ENCODE results near the gene SLC4A3.
"Not testable (repeated sequence)": the region's sequence is repeated elsewhere in the genome, so short reads cannot be mapped to it uniquely, and the experiment has no call there.

The SLC4A3 gene

GRCh38 chr2:219675221-219675620 lies 47.8 kb downstream of the SLC4A3 start:
- Histone ChIP-seq H3K4me3 (ENCODE audit: low read depth in 1 of 2, low read length in 2 of 2) (no peak overlapping the region), H3K27ac (ENCODE audit: low read depth, low read length) (no peak overlapping the region), H3K4me1 (ENCODE audit: control insufficient read depth in 1 of 2, insufficient read depth in 2 of 2, low read length in 2 of 2) (no peaks in the 10 kb centered on the region), H3K27me3 (ENCODE audit: control insufficient read depth in 1 of 2, insufficient read depth in 2 of 2, low read length in 2 of 2) (peaks cover 0 to 9% of the 10 kb centered on the region in 2 donors), H3K9me3 (ENCODE audit: control insufficient read depth in 1 of 2, low read length in 2 of 2) (no peaks in the 10 kb centered on the region), H3K36me3 (ENCODE audit: control insufficient read depth in 1 of 2, insufficient read depth in 2 of 2, low read length in 2 of 2) (no peaks in the 10 kb centered on the region), H3K9ac (ENCODE audit: low read depth in 1 of 2, low read length in 2 of 2) (no peak overlapping the region)

DNA sequence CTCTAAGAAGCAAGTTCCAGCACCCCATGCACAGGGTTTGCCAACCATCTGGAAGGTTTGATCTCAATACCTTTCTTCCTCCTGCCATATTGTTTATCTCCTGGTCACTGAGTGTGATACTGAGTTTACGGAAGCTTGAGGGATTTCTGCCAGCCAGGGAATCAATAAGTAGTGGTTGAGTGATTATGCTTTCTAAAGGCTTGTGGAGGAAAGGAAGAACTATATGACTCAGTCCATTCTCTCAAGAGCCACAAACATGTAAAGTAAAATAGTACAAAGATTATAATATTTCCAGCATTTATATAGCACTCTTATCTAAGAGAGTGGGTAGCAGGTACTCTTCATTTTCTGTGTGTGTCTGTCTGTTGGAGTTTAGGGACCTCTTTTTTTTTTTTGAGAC lies 49.2 kb downstream of the SLC4A3 start:
- Histone ChIP-seq H3K9ac (ENCODE audit: low read depth in 1 of 2, low read length in 2 of 2) (no peak overlapping the region), H3K27ac (ENCODE audit: low read depth, low read length) (no peak overlapping the region), H3K4me3 (ENCODE audit: low read depth in 1 of 2, low read length in 2 of 2) (no peak overlapping the region), H3K4me1 (ENCODE audit: control insufficient read depth in 1 of 2, insufficient read depth in 2 of 2, low read length in 2 of 2) (no peaks in the 10 kb centered on the region), H3K9me3 (ENCODE audit: control insufficient read depth in 1 of 2, low read length in 2 of 2) (no peaks in the 10 kb centered on the region), H3K36me3 (ENCODE audit: control insufficient read depth in 1 of 2, insufficient read depth in 2 of 2, low read length in 2 of 2) (no peaks in the 10 kb centered on the region), H3K27me3 (ENCODE audit: control insufficient read depth in 1 of 2, insufficient read depth in 2 of 2, low read length in 2 of 2) (peaks cover 0 to 9% of the 10 kb centered on the region in 2 donors)

GRCh38 chr2:219679041-219679440 lies 51.6 kb downstream of the SLC4A3 start:
- H3K9ac ChIP-seq (ENCODE audit: low read depth in 1 of 2, low read length in 2 of 2): no peak overlapping the region
- H3K4me1 ChIP-seq (ENCODE audit: control insufficient read depth in 1 of 2, insufficient read depth in 2 of 2, low read length in 2 of 2): no peaks in the 10 kb centered on the region

GRCh38 chr2:219679571-219679970 lies 52.1 kb downstream of the SLC4A3 start:
- no peak overlapping the region for H3K4me3 ChIP-seq (ENCODE audit: low read depth in 1 of 2, low read length in 2 of 2)
- H3K36me3 ChIP-seq (ENCODE audit: control insufficient read depth in 1 of 2, insufficient read depth in 2 of 2, low read length in 2 of 2): no peaks in the 10 kb centered on the region
- no peaks in the 10 kb centered on the region for H3K4me1 ChIP-seq (ENCODE audit: control insufficient read depth in 1 of 2, insufficient read depth in 2 of 2, low read length in 2 of 2)
- H3K27ac ChIP-seq (ENCODE audit: low read depth, low read length): no peak overlapping the region
- no peaks in the 10 kb centered on the region for H3K9me3 ChIP-seq (ENCODE audit: control insufficient read depth in 1 of 2, low read length in 2 of 2)
- no peak overlapping the region for H3K9ac ChIP-seq (ENCODE audit: low read depth in 1 of 2, low read length in 2 of 2)
- H3K27me3 ChIP-seq (ENCODE audit: control insufficient read depth in 1 of 2, insufficient read depth in 2 of 2, low read length in 2 of 2): peaks cover 0 to 10% of the 10 kb centered on the region in 2 donors

More at GRCh38 chr2:219679041-219679440, 51.6 kb downstream of the SLC4A3 start:
- Histone ChIP-seq H3K27ac (ENCODE audit: low read depth, low read length) (no peak overlapping the region), H3K4me3 (ENCODE audit: low read depth in 1 of 2, low read length in 2 of 2) (no peak overlapping the region), H3K36me3 (ENCODE audit: control insufficient read depth in 1 of 2, insufficient read depth in 2 of 2, low read length in 2 of 2) (no peaks in the 10 kb centered on the region), H3K9me3 (ENCODE audit: control insufficient read depth in 1 of 2, low read length in 2 of 2) (no peaks in the 10 kb centered on the region), H3K27me3 (ENCODE audit: control insufficient read depth in 1 of 2, insufficient read depth in 2 of 2, low read length in 2 of 2) (peaks cover 0 to 10% of the 10 kb centered on the region in 2 donors)

GRCh38 chr2:219680958-219681693 lies 53.7 kb downstream of the SLC4A3 start:
- no peaks in the 10 kb centered on the region for H3K36me3 ChIP-seq (ENCODE audit: control insufficient read depth in 1 of 2, insufficient read depth in 2 of 2, low read length in 2 of 2)
- H3K9ac ChIP-seq (ENCODE audit: low read depth in 1 of 2, low read length in 2 of 2): no peak overlapping the region
- no peak overlapping the region for H3K4me3 ChIP-seq (ENCODE audit: low read depth in 1 of 2, low read length in 2 of 2)
- no peak overlapping the region for H3K27ac ChIP-seq (ENCODE audit: low read depth, low read length)
- peaks cover 0 to 7% of the 10 kb centered on the region in 2 donors for H3K27me3 ChIP-seq (ENCODE audit: control insufficient read depth in 1 of 2, insufficient read depth in 2 of 2, low read length in 2 of 2)
- no peaks in the 10 kb centered on the region for H3K9me3 ChIP-seq (ENCODE audit: control insufficient read depth in 1 of 2, low read length in 2 of 2)
- peaks cover 0 to 4% of the 10 kb centered on the region in 2 donors for H3K4me1 ChIP-seq (ENCODE audit: control insufficient read depth in 1 of 2, insufficient read depth in 2 of 2, low read length in 2 of 2)

DNA sequence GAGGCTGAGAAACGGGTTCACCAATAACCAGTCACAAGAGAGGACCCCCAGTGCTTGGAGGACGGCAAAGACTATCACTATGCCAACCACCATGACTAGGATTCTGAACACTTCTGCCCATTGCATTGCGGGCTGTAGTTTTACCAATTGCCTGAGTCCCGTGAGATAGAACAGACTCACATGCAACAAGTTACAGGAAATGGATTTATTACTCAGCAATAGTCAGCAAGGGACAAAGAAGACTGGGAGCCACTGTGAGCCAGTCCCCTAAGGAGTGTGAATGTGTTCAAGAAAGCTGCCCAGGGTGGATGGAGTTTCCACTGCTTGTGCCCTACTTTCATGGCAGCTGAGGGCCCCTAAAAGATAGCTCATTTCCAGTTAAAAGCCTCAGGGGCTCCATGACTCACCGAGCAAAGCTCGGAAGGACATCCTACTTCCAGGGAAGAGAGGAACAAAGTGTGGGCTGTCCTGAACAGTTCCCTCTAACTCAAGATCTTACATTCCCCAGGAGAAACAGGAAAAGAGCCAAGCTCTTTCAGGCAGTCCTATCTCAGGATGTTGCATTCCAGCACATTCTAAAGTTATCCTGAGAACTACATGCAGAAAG lies 54.4 kb downstream of the SLC4A3 start:
- Histone ChIP-seq H3K27me3 (ENCODE audit: control insufficient read depth in 1 of 2, insufficient read depth in 2 of 2, low read length in 2 of 2) (peaks cover 0 to 4% of the 10 kb centered on the region in 2 donors), H3K9me3 (ENCODE audit: control insufficient read depth in 1 of 2, low read length in 2 of 2) (no peaks in the 10 kb centered on the region), H3K36me3 (ENCODE audit: control insufficient read depth in 1 of 2, insufficient read depth in 2 of 2, low read length in 2 of 2) (no peaks in the 10 kb centered on the region), H3K27ac (ENCODE audit: low read depth, low read length) (no peak overlapping the region), H3K4me1 (ENCODE audit: control insufficient read depth in 1 of 2, insufficient read depth in 2 of 2, low read length in 2 of 2) (peaks cover 0 to 4% of the 10 kb centered on the region in 2 donors), H3K4me3 (ENCODE audit: low read depth in 1 of 2, low read length in 2 of 2) (no peak overlapping the region), H3K9ac (ENCODE audit: low read depth in 1 of 2, low read length in 2 of 2) (no peak overlapping the region)

- not testable (repeated sequence) for H3K27me3 ChIP-seq (ENCODE audit: control insufficient read depth in 1 of 2, insufficient read depth in 2 of 2, low read length in 2 of 2); H3K4me3 ChIP-seq (ENCODE audit: low read depth in 1 of 2, low read length in 2 of 2); H3K9me3 ChIP-seq (ENCODE audit: control insufficient read depth in 1 of 2, low read length in 2 of 2); H3K36me3 ChIP-seq (ENCODE audit: control insufficient read depth in 1 of 2, insufficient read depth in 2 of 2, low read length in 2 of 2); H3K27ac ChIP-seq (ENCODE audit: low read depth, low read length); H3K4me1 ChIP-seq (ENCODE audit: control insufficient read depth in 1 of 2, insufficient read depth in 2 of 2, low read length in 2 of 2); H3K9ac ChIP-seq (ENCODE audit: low read depth in 1 of 2, low read length in 2 of 2)
These were observed 56.0 kb downstream of the SLC4A3 start for GRCh38 chr2:219683474-219683873.

DNA sequence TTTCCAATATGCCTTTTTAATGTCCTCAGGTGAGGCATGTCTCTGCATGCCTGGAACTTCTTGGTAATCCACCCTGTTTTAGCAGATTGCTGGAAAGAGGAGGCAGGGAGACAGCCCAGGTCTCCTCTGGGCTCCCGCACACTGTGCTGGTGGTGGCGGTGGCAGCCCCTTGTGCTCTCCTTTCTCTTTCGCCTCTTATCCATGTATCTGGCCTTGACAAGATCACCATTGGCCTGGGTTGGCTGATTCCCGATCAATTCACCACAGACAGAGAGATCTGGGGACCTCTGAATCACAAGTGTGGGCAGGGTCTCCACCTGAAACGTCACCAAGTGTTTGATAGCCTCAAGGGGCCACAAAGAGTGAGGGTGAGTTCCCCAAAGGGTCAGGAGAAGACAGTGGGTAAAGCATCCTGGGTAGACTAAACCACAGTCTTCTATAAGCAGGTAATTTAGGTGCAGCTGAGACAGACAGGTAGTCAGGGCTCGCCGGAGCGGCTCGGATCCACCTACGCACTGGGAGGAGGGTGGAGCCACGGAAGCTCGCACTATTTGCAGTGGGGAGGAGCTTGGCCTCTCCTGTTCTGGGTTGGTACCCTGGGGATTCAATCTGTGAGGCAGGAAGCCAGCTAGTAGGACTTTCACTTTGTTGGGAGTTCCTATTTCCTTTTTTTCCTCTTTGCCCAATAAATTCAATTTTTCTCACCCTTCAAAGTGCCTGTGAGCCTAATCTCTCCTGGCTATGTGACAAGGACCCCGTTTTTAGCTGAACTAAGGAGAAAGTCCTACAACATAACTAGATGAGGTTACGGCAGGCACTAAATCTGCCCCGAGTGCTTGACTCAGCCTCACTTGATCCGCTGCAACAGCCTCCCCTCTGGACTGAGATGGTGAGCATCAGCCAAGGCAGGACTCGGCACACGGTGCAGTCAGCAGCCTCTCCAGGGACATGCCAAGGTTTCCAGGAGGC lies 57.6 kb downstream of the SLC4A3 start:
- Histone ChIP-seq H3K4me3 (ENCODE audit: low read depth in 1 of 2, low read length in 2 of 2) (peak overlapping the region; percentile 72 to 75), H3K27ac (ENCODE audit: low read depth, low read length) (no peak overlapping the region), H3K36me3 (ENCODE audit: control insufficient read depth in 1 of 2, insufficient read depth in 2 of 2, low read length in 2 of 2) (no peaks in the 10 kb centered on the region)

DNA sequence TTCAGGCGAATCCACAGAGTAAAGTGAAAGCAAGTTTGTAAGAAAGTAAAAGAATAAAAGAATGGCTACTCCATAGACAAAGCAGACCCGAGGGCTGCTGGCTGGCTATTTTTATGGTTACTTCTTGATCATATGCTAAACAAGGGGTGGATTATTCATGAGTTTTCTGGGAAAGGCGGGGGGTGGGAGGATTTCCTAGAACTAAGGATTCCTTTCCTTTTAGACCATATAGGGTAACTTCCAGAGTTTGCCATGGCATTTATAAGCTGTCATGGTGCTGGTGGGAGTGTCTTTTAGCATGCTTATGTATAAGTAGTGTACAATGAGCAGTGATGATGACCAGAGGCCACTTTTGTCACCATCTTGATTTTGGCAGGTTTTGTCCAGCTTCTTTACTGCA lies 59.8 kb downstream of the SLC4A3 start:
- no peaks in the 10 kb centered on the region for H3K36me3 ChIP-seq (ENCODE audit: control insufficient read depth in 1 of 2, insufficient read depth in 2 of 2, low read length in 2 of 2)
- H3K27ac ChIP-seq (ENCODE audit: low read depth, low read length): no peak overlapping the region
- H3K27me3 ChIP-seq (ENCODE audit: control insufficient read depth in 1 of 2, insufficient read depth in 2 of 2, low read length in 2 of 2): peaks cover 0 to 4% of the 10 kb centered on the region in 2 donors
- peaks cover 0 to 4% of the 10 kb centered on the region in 2 donors for H3K4me1 ChIP-seq (ENCODE audit: control insufficient read depth in 1 of 2, insufficient read depth in 2 of 2, low read length in 2 of 2)
- H3K9ac ChIP-seq (ENCODE audit: low read depth in 1 of 2, low read length in 2 of 2): no peak overlapping the region
- H3K9me3 ChIP-seq (ENCODE audit: control insufficient read depth in 1 of 2, low read length in 2 of 2): no peaks in the 10 kb centered on the region
- no peak overlapping the region for H3K4me3 ChIP-seq (ENCODE audit: low read depth in 1 of 2, low read length in 2 of 2)

More for the DNA sequence above, 57.6 kb downstream of the SLC4A3 start:
- peak overlapping the region; percentile 44 to 54 for H3K9ac ChIP-seq (ENCODE audit: low read depth in 1 of 2, low read length in 2 of 2)
- peaks cover 0 to 4% of the 10 kb centered on the region in 2 donors for H3K4me1 ChIP-seq (ENCODE audit: control insufficient read depth in 1 of 2, insufficient read depth in 2 of 2, low read length in 2 of 2)
- peaks cover 0 to 4% of the 10 kb centered on the region in 2 donors for H3K27me3 ChIP-seq (ENCODE audit: control insufficient read depth in 1 of 2, insufficient read depth in 2 of 2, low read length in 2 of 2)
- no peaks in the 10 kb centered on the region for H3K9me3 ChIP-seq (ENCODE audit: control insufficient read depth in 1 of 2, low read length in 2 of 2)

All from duodenal mucosa (tissue), 2 donors.